Ishikawa (cell line): ENCODE data around the gene TPRG1.

Source experiments
- CEBPB ChIP-seq: IDR thresholded peaks from 2 replicates; pipeline ENCODE4 v1.6.1; 2012
- CREB1 ChIP-seq: IDR thresholded peaks from 2 replicates; pipeline ENCODE4 v1.6.1; 2012; ENCODE audit warnings: low read depth
- EGR1 ChIP-seq: IDR thresholded peaks from 2 replicates; pipeline ENCODE4 v1.6.1; 2012
- EP300 ChIP-seq: IDR thresholded peaks from 2 replicates; pipeline ENCODE4 v1.6.1; 2012; ENCODE audit warnings: borderline replicate concordance
- FOXM1 ChIP-seq: IDR thresholded peaks from 2 replicates; pipeline ENCODE4 v1.6.1; 2012; ENCODE audit warnings: low read depth, borderline replicate concordance
- NFIC ChIP-seq: IDR thresholded peaks from 2 replicates; pipeline ENCODE4 v1.6.1; 2012
- RAD21 ChIP-seq: IDR thresholded peaks from 2 replicates; pipeline ENCODE4 v1.6.1; 2012; ENCODE audit warnings: low read depth
- REST ChIP-seq: IDR thresholded peaks from 2 replicates; pipeline ENCODE4 v1.6.1; 2012; ENCODE audit warnings: low read depth, mild to moderate bottlenecking
- TAF1 ChIP-seq: IDR thresholded peaks from 2 replicates; pipeline ENCODE4 v1.6.1; 2012; ENCODE audit warnings: low read depth, mild to moderate bottlenecking
- TCF12 ChIP-seq: IDR thresholded peaks from 2 replicates; pipeline ENCODE4 v1.6.1; 2012; ENCODE audit warnings: low read depth
- TEAD4 ChIP-seq: IDR thresholded peaks from 2 replicates; pipeline ENCODE4 v1.6.1; 2012
- YY1 ChIP-seq: IDR thresholded peaks from 2 replicates; pipeline ENCODE4 v1.6.1; 2012; ENCODE audit warnings: low read depth
- ZBTB7A ChIP-seq: IDR thresholded peaks from 2 replicates; pipeline ENCODE4 v1.6.1; 2012; ENCODE audit warnings: low read depth
- TF ChIP-seq, protein P1 (sequence below): IDR thresholded peaks from 2 replicates; pipeline ENCODE4 v1.6.1; 2012
- TF ChIP-seq, protein P2 (sequence below): IDR thresholded peaks from 2 replicates; pipeline ENCODE4 v1.6.1; 2012

Gene TPRG1

GRCh38 chr3:189214651-189215050 is 42.9 kb downstream of the TPRG1 start:
- TF ChIP-seq CREB1 (no peak), FOXM1 (no peak), TAF1 (no peak), RAD21 (no peak), EGR1 (no peak), EP300 (no peak), CEBPB (no peak), TCF12 (no peak), YY1 (no peak), TEAD4 (no peak), NFIC (no peak)
- TF ChIP-seq, protein P1, sequence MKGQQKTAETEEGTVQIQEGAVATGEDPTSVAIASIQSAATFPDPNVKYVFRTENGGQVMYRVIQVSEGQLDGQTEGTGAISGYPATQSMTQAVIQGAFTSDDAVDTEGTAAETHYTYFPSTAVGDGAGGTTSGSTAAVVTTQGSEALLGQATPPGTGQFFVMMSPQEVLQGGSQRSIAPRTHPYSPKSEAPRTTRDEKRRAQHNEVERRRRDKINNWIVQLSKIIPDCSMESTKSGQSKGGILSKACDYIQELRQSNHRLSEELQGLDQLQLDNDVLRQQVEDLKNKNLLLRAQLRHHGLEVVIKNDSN = no peak

- TF ChIP-seq EP300 = no peak
- no peak for TF ChIP-seq CREB1
- TF ChIP-seq TAF1 = no peak
- no peak for TF ChIP-seq TEAD4
Measured at GRCh38 chr3:189222927-189223636, 51.3 kb downstream of the TPRG1 start.

DNA sequence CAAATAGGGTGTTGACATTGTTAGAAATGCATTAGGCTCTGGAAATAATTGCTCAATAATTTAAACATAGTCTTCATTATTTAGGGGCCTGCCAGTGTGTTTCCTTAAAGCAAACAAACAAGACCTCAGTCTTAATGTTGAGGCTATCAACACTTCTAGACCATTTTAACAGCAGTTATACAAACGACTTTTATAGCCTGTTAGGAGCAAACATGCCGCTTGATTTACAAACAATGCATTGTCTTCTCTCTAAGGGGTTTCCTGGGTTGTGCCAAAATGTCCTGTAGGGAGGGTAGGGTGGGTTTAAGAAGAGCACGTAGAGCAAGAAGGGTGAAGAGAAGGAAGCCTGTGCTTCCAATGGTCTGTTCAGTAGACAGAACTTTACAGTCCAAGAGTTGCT is 53.7 kb downstream of the TPRG1 start:
- no peak for TF ChIP-seq TAF1
- TF ChIP-seq, protein P2, sequence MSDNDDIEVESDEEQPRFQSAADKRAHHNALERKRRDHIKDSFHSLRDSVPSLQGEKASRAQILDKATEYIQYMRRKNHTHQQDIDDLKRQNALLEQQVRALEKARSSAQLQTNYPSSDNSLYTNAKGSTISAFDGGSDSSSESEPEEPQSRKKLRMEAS = no peak
- TF ChIP-seq RAD21 = no peak
- no peak for TF ChIP-seq TCF12
- no peak for TF ChIP-seq FOXM1
- TF ChIP-seq CREB1 = no peak
- no peak for TF ChIP-seq EP300
- TF ChIP-seq CEBPB = no peak

DNA sequence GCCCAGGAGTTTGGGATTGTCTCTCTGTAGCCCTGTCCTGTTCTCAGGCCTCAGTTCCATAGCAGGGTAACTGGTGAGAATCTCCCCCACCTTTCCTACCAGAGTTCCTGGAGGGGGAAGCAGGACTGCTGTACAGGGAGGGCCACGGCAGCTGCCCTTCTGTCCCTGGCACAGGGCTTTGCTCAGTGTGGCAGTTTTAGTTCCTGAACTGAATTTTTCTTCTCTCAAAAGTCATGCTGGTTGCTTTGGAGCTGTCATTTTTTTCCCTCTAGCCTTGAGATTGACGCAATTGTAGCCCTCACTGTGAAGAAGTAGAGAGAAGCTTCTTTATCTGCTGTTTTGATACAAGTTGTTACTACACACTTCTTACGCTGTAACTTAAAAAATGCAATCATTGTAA is 55.5 kb downstream of the TPRG1 start:
- TF ChIP-seq RAD21 (no peak), REST (no peak), CEBPB (no peak), EP300 (no peak), TEAD4 (no peak), TCF12 (no peak), TAF1 (no peak), FOXM1 (no peak), EGR1 (no peak), NFIC (no peak), ZBTB7A (no peak), CREB1 (no peak), YY1 (no peak)
- TF ChIP-seq, protein P1 = no peak
- TF ChIP-seq, protein P2 = no peak

GRCh38 chr3:189229196-189229828 is 57.5 kb downstream of the TPRG1 start:
- no peak for TF ChIP-seq REST
- no peak for TF ChIP-seq NFIC
- no peak for TF ChIP-seq RAD21
- no peak for TF ChIP-seq FOXM1
- TF ChIP-seq CEBPB = no peak
- TF ChIP-seq TAF1 = no peak
- TF ChIP-seq YY1 = no peak
- TF ChIP-seq TCF12 = no peak
- TF ChIP-seq EP300 = no peak
- no peak for TF ChIP-seq ZBTB7A
- TF ChIP-seq, protein P2 = no peak
- TF ChIP-seq TEAD4 = no peak
- TF ChIP-seq CREB1 = no peak
- TF ChIP-seq EGR1 = no peak
- TF ChIP-seq, protein P1 = no peak
